Epidermal melanocyte (primary cell): ENCODE measurements around the gene TMEM179B.
"Not testable (repeated sequence)": the region's sequence is repeated elsewhere in the genome, so short reads cannot be mapped to it uniquely, and the experiment has no call there.

Experiments
- DNase-seq: peaks from one replicate; pipeline ENCODE4 v3.0.0; 2011; ENCODE audit warnings: low spot score; ENCODE audit not compliant: insufficient read length

Gene TMEM179B

DNA sequence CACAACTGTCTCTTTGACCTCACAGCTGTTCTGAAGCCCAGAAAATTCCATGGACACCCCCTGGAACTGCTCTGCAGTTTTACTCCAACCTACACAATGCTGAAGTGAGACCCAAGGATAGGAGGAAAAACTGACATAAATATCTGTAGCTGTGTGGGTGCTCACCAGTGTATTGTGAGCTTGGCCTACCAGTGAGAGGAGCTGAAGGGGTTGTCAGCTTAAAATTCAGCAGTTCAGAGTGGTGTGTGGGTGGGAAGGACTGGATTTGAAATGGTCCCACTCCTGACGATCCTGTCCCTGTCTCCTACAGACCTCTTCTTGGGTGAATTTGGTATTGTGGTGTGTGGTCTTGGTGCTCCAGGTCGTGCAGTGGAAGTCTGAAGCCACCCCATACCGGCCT, 2.4 kb downstream of the TMEM179B start:
- no peak for DNase-seq

DNA sequence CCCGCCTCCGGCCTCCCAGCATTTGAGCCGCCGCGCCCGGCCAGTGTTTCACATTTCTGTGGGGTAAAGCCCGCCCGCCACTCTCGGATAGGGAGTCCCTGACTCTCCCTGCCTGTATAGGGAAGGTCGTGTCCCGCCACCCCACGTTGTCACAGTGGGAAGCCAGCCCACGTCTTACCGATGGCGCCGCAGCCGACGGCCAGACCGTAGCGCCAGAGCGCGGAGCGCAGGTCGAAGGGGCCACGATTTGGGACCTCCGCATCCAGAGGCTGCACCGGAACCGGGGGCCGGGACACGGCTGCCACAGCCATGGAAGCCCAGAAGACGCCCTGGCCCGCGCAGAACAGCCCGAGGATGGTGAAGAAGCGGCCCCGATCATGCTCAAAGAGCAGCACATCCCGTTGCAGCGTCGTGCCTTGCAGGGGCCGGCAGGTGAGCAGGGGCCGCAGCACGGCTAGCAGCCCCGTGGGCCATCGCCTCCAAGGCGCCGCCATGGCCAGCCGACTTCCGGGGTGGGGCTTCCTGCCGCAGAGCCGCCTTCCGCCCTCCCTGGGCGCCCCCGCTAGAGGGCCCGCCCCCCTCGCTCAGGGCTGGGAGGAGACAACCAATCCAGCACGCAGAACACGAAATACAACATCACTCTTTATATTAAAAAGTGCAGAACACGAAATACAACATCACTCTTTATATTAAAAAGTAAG, 4.4 kb downstream of the TMEM179B start, which contains the start of gene TMEM223:
Gene TMEM223 (minus strand): TSS at position 506 of the 701 bp plus-strand sequence. CDS start 12 bp downstream, at position 494.
- DNase-seq, result peak; percentile 88

GRCh38 chr11:62792202-62792575, 5.0 kb downstream of the TMEM179B start:
- DNase-seq, result no peak

GRCh38 chr11:62794201-62794775, 7.1 kb downstream of the TMEM179B start:
- no peak for DNase-seq

DNA sequence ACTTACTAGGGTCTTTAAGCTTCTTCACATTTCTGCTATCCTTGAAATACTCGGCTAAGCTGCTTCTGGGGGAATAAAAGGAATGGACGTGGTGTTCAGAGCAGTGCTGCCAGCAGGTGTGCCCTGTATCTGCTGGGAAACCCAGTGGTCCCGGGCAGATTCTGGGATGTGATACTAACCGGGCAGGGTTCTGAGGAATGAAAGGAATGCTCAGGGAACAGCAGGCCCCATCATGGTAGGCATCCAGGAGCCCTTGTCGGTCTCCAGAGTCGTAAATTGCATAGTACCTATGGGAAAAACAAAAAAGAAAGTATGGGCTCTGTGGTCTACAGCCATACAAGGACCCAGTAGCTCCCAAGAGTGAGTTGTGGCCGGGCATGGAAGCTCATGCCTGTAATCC, 9.1 kb downstream of the TMEM179B start:
- no peak for DNase-seq

DNA sequence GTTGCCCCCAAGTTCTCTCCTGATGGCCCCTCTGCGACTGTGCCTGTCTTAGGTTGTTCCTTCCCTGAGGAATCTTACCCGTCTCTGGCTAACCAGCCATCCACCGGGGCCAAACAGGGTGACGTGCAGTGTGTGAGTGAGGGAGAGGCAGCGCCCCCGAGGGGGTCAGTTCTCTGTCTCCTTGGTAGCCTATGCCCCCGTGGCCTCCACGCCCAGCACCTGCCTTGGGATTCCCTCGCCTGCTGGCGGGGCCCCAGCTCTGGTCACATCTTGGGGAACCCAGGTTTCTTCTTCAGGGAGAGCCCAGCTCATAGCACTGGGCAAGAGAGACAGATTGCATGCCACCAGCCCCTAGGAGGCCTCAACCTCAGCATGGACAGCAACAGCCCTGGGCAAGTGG, 12.3 kb downstream of the TMEM179B start:
- no peak for DNase-seq

DNA sequence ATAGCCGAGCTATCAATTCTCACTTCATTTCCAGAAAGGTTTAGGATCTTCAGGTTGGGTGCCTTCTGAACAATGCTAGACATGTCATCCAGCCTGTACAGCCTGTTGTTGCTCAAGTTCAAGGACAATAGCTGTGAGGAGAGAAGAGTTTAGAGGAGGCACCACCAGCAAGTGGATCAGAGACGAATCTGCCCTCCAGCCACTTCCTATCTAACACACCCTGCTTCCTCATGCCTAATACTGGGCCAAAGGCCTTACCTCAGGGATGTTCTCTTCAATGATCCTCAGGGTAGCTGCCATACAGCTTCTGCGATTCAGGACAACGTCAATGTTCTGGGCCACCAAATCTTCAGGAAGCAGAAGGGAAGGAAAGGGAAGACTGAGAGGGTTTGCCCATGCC, 13.9 kb downstream of the TMEM179B start:
- DNase-seq, result no peak

GRCh38 chr11:62804310-62805075, 17.3 kb downstream of the TMEM179B start:
- DNase-seq, result no peak

GRCh38 chr11:62805076-62805892, 18.1 kb downstream of the TMEM179B start, which contains the start of gene NXF1:
Gene NXF1, minus strand, starts transcription at chr11:62805440. Its CDS starts 84 bp downstream, at chr11:62805356.
- peak; percentile 91 for DNase-seq

DNA sequence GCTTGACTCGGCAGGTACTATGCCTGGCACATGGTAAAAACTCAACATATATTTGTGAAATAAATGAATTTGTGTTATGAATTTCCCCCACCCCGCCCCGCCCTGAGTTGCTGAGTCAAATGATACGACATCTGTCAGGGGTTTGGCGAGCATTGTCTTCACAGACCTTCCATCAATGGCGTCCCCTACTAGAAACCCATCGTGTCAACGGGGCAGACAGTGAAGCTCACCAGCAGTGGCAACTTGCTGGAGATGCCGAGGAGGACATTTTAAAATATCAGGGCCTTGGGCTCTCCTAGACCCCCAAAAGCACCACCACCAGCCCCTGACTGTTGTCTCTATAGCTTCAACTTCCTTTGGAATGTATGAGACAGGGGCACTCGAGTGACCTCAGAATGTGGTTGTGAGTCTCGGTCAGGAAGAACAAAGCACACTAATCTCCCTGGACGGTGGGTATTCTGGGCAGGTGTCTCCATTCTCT, 18.8 kb downstream of the TMEM179B start:
- no peak for DNase-seq

- DNase-seq, result no peak
These were observed 19.5 kb downstream of the TMEM179B start for GRCh38 chr11:62806611-62807121.

DNA sequence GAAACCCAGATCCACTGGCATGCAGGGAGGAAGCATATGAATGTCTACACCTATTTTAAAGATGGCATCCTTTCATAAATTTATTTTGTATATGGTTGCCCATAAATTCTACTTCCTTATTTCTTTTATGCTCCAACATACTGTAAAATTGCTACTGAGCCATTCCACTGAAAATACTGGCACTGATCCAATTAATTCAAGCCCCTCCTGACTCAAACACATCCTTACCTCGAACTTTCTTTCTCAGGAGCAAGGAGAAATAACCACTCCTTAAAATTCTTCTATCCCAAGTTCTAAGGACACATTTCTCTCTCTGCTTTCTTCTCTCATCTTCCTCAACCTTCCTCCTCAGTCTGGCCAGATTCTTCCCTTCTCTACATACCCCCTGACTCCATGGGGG, 23.5 kb downstream of the TMEM179B start:
- DNase-seq, result no peak

GRCh38 chr11:62811659-62812058, 24.5 kb downstream of the TMEM179B start:
- no peak for DNase-seq

GRCh38 chr11:62816557-62816956, 29.4 kb downstream of the TMEM179B start:
- DNase-seq, result no peak

DNA sequence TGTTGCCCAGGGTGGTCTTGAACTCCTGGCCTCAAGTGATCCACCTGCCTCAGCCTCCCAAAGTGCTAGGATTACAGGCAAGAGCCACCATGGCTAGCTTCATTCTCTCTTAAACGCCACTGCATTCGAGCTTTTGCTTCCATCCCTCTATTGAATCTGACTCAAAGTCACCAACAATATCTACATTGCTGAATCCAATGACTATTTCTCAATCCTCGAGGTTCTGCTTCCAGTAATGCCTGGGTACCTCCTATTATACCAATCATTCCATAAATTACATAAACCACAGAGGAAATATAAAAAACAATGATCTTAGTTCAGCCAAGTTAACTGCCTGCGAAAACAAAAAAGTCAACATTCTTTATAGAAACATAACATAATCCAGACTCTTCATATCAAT, 29.9 kb downstream of the TMEM179B start:
- DNase-seq, result no peak

- DNase-seq, result no peak
These were observed 36.5 kb downstream of the TMEM179B start for GRCh38 chr11:62823677-62824076.

DNA sequence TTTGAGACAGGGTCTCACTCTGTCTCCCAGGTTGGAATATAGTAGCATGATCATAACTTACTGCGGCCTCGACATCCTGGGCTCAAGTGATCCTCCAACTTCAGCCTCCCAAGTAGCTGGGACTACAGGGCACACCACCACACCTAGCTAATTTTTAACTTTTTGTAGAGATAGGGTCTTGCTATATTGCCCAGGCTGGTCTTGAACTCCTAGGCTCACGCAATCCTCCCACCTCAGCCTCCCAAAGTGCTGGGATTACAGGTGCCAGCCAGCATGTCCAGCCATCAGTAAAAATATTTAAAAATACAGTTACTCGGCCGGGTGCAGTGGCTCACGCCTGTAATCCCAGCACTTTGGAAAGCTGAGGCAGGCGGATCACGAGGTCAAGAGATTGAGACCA, 40.9 kb downstream of the TMEM179B start:
- not testable (repeated sequence) for DNase-seq

DNA sequence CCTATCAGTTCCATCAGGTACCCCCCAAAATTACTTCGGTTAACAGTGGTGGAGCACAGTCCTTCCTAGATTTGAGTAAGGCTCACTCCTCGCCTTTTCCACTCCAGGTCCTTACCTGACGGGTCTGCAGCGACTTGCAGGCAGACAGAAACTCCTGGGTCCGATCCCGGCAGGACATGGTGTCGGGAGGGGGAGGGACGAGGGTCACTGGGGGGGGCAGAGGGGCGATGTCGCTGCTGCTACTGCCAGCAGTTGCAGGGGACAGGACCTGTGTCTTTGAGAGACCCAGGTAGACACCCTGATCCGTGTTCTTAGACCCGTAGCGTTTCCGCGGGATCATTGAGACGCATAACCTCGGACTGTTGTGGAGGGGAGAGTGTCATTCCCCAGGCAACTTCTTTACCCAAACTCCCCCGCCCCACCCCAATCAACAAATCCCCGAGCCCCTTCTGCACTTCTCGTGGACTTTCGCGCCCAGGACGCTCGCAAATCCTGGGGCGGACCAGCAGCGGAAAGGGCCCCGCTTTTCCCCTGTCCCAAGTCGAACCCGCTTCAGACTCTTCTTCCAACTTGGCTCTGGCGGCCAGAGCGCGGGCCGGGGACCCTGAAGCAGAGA, 43.8 kb downstream of the TMEM179B start:
- no peak for DNase-seq

DNA sequence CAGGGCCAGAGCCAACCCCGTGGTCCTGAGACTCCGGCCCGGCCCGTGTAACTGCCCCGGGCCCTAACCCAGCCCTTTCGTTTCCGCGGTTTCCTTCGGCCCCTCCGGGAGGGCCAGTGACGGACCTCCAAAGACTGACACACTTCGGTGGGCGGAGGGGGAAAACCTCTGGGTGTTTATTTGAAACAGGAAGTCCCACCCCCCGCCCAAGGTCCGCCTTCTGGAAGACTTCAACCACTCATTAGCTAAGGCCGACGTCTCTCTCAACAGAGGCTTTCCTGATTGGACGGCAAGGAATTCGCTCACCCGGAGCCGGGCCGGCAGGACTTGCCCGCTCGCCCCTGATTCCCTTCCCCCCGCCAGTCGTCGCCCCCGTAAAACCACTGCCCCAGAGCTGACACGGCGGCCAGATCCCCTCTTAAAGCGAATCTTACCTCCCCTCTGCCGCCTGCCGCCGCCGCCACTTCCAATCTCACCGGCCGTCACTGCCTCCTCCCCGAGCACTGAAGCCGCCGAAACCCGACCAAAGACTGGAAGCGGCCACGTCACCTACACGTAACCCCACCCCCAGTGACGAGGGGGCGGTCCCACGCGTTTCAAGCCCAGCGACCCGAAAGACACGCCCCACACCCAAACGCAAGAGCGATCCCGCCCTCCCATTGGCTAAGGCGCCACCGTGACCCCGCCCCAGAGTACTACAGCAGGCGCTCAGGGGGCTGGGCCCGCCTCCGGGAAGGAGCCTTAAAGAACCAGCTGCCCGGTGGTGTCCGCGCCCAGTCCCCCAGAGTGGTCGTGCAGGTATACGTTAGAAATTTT, 44.5 kb downstream of the TMEM179B start, which contains the start of gene STX5:
Gene STX5 (minus strand): TSS at position 532 of the 816 bp plus-strand sequence. CDS start 808 bp downstream, outside the sequence.
- DNase-seq, result peak; percentile 94
